ENCODE data around the gene AP3S2. TPM values are rescaled to one million over a fixed set of nuclear protein-coding genes. Genes with fewer than 3 reads are reported as not detected.

Gene AP3S2
- total RNA-seq, 1 donor from 2014 or later: 22.7 TPM

DNA sequence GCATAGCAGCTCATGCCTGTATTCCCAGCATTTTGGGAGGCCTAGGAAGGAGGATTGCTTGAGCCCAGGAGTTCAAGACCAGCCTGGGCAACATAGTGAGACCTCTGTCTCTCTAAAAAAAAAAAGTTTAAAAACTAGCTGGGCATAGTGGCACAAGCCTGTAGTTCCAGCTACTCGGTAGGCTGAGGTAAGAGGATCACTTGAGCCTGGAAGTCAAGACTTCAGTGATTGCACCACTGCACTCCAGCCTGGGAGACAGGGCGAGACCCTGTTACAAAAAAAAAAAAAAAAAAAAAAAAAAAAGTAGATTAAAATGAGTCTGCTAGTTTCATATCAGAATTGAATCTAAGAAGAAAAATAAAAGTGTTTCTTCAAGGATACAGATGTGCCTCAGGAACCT, 46.7 kb downstream of the AP3S2 start:
- H3K4me3 ChIP-seq (ENCODE audit: low read depth, low read length): no peak overlapping the region
- TF ChIP-seq, protein P1, sequence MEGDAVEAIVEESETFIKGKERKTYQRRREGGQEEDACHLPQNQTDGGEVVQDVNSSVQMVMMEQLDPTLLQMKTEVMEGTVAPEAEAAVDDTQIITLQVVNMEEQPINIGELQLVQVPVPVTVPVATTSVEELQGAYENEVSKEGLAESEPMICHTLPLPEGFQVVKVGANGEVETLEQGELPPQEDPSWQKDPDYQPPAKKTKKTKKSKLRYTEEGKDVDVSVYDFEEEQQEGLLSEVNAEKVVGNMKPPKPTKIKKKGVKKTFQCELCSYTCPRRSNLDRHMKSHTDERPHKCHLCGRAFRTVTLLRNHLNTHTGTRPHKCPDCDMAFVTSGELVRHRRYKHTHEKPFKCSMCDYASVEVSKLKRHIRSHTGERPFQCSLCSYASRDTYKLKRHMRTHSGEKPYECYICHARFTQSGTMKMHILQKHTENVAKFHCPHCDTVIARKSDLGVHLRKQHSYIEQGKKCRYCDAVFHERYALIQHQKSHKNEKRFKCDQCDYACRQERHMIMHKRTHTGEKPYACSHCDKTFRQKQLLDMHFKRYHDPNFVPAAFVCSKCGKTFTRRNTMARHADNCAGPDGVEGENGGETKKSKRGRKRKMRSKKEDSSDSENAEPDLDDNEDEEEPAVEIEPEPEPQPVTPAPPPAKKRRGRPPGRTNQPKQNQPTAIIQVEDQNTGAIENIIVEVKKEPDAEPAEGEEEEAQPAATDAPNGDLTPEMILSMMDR (conservative IDR thresholded peaks at IDR 0.05; ENCODE audit: low read depth, low read length): no peak
- DNase-seq (ENCODE audit: low read depth): no peak

- peak; percentile 76 for DNase-seq (ENCODE audit: low read depth)
- TF ChIP-seq, protein P1 (conservative IDR thresholded peaks at IDR 0.05; ENCODE audit: low read depth, low read length): no peak
- no peak overlapping the region for H3K4me3 ChIP-seq (ENCODE audit: low read depth, low read length)
These were observed 48.4 kb downstream of the AP3S2 start for GRCh38 chr15:89845305-89845893.

- TF ChIP-seq, protein P1 (conservative IDR thresholded peaks at IDR 0.05; ENCODE audit: low read depth, low read length): no peak
- DNase-seq (ENCODE audit: low read depth): no peak
- no peak overlapping the region for H3K4me3 ChIP-seq (ENCODE audit: low read depth, low read length)
These were observed 51.8 kb downstream of the AP3S2 start for GRCh38 chr15:89841962-89842361.

GRCh38 chr15:89841306-89841705, 52.5 kb downstream of the AP3S2 start:
- H3K4me3 ChIP-seq (ENCODE audit: low read depth, low read length): no peak overlapping the region
- TF ChIP-seq, protein P1 (conservative IDR thresholded peaks at IDR 0.05; ENCODE audit: low read depth, low read length): no peak
- no peak for DNase-seq (ENCODE audit: low read depth)

DNA sequence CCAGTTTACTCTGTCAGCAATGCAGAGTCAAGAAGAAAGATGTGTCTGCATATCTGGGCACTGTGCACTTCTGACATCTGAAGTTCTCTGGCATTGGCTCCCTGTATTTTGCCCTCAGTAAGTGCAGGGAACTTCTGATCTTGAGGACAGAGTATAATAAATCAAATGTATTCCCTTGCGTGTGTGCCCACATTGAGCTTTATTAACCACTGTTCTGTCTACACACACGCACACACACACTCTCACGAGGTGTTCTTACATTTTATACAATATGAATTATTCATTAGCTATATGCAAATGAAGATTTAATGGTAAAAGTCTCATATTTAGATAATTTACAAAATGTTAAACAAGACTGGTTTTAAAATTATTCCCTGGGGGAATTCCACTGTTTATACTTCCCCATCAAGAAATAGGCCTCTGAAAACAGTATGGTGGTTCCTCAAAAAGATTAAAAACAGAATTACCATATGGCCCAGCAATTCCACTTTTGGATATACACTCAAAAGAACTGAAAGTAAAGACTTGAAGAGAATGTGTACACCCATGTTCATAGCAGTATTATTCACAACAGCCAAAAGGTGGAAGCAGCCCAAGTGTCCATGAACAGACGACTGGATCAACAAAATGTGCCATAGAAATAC, 54.5 kb downstream of the AP3S2 start:
- DNase-seq (ENCODE audit: low read depth): no peak
- H3K4me3 ChIP-seq (ENCODE audit: low read depth, low read length): no peak overlapping the region
- TF ChIP-seq, protein P1 (conservative IDR thresholded peaks at IDR 0.05; ENCODE audit: low read depth, low read length): no peak

- TF ChIP-seq, protein P1 (conservative IDR thresholded peaks at IDR 0.05; ENCODE audit: low read depth, low read length): no peak
- no peak for DNase-seq (ENCODE audit: low read depth)
- H3K4me3 ChIP-seq (ENCODE audit: low read depth, low read length): no peak overlapping the region
These were observed 56.0 kb downstream of the AP3S2 start for GRCh38 chr15:89837830-89838178.

Measured in epithelial cell of proximal tubule (primary cell).